Omental fat pad (tissue), 4 donors: ENCODE measurements around the gene DFFB. TPM values are rescaled to one million over a fixed set of nuclear protein-coding genes. Genes with fewer than 3 reads are reported as not detected.

Experiments used
- ATAC-seq: fragments of 150-250 bp; one replicate; pipeline ENCODE4 v1.9.1; 2016; ENCODE audit warnings: mild to moderate bottlenecking, moderate library complexity; ENCODE audit not compliant: low FRiP score
- DNase-seq: peaks from one replicate; pipeline ENCODE4 v3.0.0-alpha.2; 2019; ENCODE audit warnings: low spot score
- CTCF ChIP-seq, 3 donors: fragments of 450-650 bp; IDR thresholded peaks; one replicate each; pipeline ENCODE4 v1.5.1; 2016 to 2017; ENCODE audit warnings: antibody characterized with exemption in 3 of 3, mild to moderate bottlenecking in 3 of 3, moderate library complexity in 2 of 3
- total RNA-seq, 4 donors: library from RNA; depleted of rRNA; stranded (reverse); fragments of >200 nt; gene quantifications; one replicate each; pipeline ENCODE4 v1.1.0, GENCODE V29; 2016

The DFFB gene
- total RNA-seq, 4 donors from 2014 or later = 4.6 to 16.2 (median 6.9) TPM

GRCh38 chr1:3879787-3880428 lies 22.6 kb downstream of the DFFB start:
- no peak for ATAC-seq
- no peak for TF ChIP-seq CTCF (IDR thresholded peaks at IDR 0.05)
- DNase-seq = no peak

- TF ChIP-seq CTCF (IDR thresholded peaks at IDR 0.05) = no peak
- no peak for ATAC-seq
- DNase-seq = no peak
These were observed 23.3 kb downstream of the DFFB start for GRCh38 chr1:3880429-3881192.

DNA sequence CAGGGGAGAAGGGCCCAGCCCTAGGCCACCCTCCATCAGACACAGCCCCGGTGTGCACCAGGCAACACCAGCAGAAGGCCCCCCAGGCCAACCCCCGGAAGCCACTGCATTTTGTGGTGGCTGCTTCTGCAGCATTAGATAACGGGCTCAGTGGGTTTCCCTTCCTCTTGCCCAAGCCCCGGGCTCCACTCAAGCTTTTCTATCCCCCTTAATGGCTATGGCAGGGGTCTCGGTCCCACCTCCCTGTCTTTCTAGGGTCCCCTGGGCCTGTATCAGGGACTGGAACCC lies 23.9 kb downstream of the DFFB start:
- DNase-seq (no peak), ATAC-seq (no peak)
- no peak for TF ChIP-seq CTCF (IDR thresholded peaks at IDR 0.05)

DNA sequence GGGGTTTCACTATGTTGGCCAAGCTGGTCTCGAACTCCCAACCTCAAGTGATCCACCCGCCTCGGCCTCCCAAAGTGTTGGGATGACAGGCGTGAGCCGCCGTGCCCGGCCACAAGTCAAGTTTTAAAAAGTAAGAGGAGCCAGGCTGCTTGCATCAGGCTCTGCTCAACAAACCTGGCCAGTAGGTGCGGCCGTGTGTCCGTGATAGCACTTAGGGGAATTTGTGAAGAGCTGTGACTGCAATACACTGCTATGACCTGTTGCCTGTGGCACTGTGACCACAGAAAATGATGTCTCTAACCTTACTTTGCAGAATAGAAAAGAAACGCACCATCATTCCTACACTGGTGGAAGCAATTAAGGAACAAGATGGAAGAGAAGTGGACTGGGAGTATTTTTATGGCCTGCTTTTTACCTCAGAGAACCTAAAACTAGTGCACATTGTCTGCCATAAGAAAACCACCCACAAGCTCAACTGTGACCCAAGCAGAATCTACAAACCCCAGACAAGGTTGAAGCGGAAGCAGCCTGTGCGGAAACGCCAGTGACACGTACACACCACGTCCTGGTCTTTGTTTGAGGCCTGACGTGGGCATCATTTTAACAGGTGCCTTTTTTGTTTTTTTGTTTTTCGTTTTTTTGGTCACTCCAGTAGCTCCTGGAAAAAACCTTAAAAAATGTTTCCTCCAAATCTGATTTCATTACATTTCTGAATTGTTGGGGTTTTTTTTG lies 26.1 kb downstream of the DFFB start:
- DNase-seq (no peak), ATAC-seq (no peak)
- no peak for TF ChIP-seq CTCF (IDR thresholded peaks at IDR 0.05)

DNA sequence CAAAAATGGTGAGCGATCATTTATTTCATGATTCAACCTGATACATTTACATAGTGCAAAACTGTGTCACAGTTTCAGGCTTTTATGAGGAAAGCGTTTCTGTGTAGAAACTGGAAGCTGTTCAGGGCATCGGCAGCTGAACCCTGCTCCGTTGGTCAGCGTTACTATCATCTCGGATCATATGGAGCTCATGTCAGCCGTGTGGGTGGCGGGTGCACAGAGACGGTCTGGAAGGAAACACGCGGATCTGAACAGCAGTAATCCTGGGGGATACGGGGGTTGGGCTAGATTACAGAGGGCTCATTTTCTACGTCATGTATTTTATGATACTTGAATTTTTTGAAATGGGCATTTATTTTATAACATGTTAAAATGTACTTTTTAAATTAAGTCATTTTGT lies 27.7 kb downstream of the DFFB start:
- ATAC-seq (no peak), DNase-seq (no peak)
- no peak for TF ChIP-seq CTCF (IDR thresholded peaks at IDR 0.05)

DNA sequence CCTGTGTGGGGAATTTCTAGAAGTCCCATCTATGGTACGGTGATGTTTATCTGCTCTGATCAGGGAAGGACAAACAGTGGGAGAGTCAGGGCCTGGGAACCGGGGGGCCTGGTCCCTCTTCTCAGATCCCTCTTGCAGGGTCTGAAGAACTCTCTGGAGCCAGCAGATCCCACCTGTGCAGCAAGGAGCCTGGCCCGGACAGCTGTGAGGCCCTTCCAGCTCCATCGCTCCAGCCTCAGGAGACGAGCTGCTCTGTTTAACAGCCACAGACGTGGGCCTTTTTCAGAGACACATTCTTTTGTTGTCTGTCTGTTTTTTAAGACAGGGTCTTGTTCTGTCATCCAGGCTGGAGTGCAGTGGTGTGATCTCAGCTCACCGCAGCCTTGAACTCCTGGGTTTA lies 28.3 kb downstream of the DFFB start:
- TF ChIP-seq CTCF (IDR thresholded peaks at IDR 0.05) = no peak
- no peak for DNase-seq
- ATAC-seq = no peak
